ENCODE data around the gene EHD2. TPM values are rescaled to one million over a fixed set of nuclear protein-coding genes. Genes with fewer than 3 reads are reported as not detected.
"Not testable (repeated sequence)": the region's sequence is repeated elsewhere in the genome, so short reads cannot be mapped to it uniquely, and the experiment has no call there.

EHD2 gene
- total RNA-seq, 2 experiments from 2014 or later: 0.27 to 0.41 TPM

DNA sequence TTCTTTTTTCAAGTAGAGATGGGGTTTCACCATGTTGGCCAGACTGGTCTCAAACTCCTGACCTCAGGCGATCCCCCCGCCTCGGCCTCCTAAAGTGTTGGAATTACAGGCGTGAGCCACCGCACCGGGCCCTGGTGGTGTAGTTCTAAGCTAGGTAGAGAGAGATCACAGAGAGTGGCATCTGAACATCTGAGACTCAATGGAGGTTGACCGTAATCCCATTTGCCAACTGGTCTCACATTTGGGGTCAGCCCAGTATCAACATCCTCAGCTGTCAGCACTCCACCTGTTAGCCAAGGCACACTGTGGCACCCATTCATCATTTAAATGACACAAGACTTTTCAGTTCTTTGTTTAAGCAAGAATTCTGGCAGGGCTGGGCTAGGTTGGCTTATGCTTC lies 73.3 kb downstream of the EHD2 start:
- Mint-ChIP-seq H3K9me3 (no peaks in the 10 kb centered on the region), H3K36me3 (ENCODE audit: low read depth) (peaks cover 24% of the 10 kb centered on the region), H3K4me3 (no peak overlapping the region), H3K27me3 (ENCODE audit: low read depth) (no peaks in the 10 kb centered on the region), H3K4me1 (ENCODE audit: low read depth) (peaks cover 6% of the 10 kb centered on the region), H3K27ac (no peak overlapping the region)
- CTCF ChIA-PET: interaction anchor here (2.7 kb wide), 1 partner anchor 21 kb away, joined by 11 read pairs; no protein-coding TSS in a partner anchor
- DNase-seq: no peak
- intact Hi-C loops (cut with micrococcal nuclease): no loop called here

DNA sequence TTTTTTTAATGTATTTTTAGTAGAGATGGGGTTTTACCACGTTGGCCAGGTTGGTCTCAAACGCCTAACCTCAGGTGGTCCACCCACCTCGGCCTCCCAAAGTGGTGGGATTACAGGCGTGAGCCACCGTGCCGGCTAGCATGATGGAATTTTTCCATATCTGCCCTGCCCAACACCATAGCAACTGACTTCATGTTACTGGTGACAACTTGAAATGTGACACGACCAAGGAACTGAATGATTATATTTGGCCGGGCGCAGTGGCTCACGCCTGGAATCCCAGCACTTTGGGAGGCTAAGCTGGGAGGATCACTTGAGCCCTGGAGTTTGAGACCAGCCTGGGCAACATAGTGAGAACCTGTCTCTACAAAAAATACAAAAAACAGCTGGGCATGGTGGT lies 74.1 kb downstream of the EHD2 start:
- H3K27ac Mint-ChIP-seq; H3K9me3 Mint-ChIP-seq; intact Hi-C loops (cut with micrococcal nuclease); H3K4me1 Mint-ChIP-seq (ENCODE audit: low read depth); H3K4me3 Mint-ChIP-seq; DNase-seq; H3K27me3 Mint-ChIP-seq (ENCODE audit: low read depth): not testable (repeated sequence)
- H3K36me3 Mint-ChIP-seq (ENCODE audit: low read depth): peaks cover 19% of the 10 kb centered on the region
- CTCF ChIA-PET: interaction anchor here (1.3 to 2.7 kb wide), 3 partner anchors 22 to 80 kb away, joined by 3 to 11 read pairs (median 5); no protein-coding TSS in a partner anchor

DNA sequence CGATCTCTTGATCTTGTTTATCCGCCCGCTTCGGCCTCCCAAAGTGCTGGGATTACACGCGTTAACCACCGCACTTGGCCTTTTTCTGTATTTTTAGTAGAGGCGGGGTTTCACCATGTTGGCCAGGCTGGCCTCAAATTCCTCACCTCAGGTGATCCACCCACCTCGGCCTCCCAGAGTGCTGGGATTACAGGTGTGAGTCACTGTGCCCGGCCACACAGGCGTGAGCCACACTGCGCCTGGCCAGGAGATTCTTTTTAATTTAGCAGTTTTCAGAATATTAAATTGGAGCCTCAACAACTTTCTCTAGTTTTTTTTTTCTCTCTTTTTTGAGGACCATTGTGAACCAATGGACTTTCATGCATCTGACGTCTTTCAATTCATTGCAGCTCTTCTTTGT lies 76.6 kb downstream of the EHD2 start:
- H3K36me3 Mint-ChIP-seq (ENCODE audit: low read depth); H3K4me1 Mint-ChIP-seq (ENCODE audit: low read depth); H3K9me3 Mint-ChIP-seq; H3K27me3 Mint-ChIP-seq (ENCODE audit: low read depth); DNase-seq; H3K4me3 Mint-ChIP-seq; H3K27ac Mint-ChIP-seq: not testable (repeated sequence)
- intact Hi-C loops (cut with micrococcal nuclease): loop anchor here (2.0 kb wide), 1 partner anchor 73 kb away; no protein-coding TSS in a partner anchor
- CTCF ChIA-PET: interaction anchor here (0.7 to 2.5 kb wide), 14 partner anchors 10 to 256 kb away, joined by 3 to 10 read pairs (median 4); partner anchors contain the start of gene EHD2

DNA sequence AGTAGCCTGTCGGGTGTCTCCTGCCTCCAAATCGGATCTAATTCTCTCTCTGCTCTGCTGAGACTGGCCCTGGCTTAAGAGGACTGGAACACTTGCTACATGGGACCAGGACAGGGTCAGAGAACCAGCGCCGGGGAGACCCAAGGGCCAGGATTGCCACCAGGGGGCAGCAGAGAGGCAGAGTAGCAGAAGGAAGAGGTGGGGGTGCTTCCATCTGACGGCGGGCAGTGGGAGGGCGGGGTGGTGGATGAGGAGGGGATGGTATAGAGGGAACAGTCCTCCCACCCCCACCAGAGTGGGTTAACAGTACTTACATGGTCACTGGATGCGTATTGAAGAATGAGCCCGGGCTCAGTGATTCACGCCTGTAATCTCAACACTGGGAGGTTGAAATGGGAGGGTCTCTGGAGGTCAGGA lies 77.2 kb downstream of the EHD2 start:
- CTCF ChIA-PET: interaction anchor here (0.7 to 2.5 kb wide), 11 partner anchors 10 to 87 kb away, joined by 3 to 10 read pairs (median 4); partner anchors contain the start of gene EHD2
- Mint-ChIP-seq H3K4me3 (no peak overlapping the region), H3K9me3 (no peaks in the 10 kb centered on the region), H3K27me3 (ENCODE audit: low read depth) (no peaks in the 10 kb centered on the region), H3K4me1 (ENCODE audit: low read depth) (peaks cover 5% of the 10 kb centered on the region), H3K27ac (no peak overlapping the region), H3K36me3 (ENCODE audit: low read depth) (peaks cover 4% of the 10 kb centered on the region)
- intact Hi-C loops (cut with micrococcal nuclease): loop anchor here (2.0 kb wide), 1 partner anchor 72 kb away; no protein-coding TSS in a partner anchor
- DNase-seq: peak; percentile 90

DNA sequence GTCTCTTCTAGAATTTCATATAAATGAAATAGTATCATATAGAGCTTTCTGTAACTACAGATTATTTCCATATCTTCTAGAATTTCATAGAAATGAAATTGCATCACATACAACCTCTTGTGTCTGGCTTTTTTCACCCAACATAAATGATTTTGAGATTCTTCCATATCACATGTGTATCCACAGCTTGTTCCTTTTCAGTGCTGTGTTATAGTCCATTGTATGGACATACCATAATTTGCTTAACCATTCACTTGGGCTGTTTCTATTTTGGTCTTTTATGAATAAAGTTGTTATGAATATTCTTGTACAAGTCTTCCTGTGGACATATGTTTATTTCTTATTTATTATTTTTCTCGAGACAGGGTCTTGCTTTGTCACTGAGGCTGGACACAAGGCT lies 79.4 kb downstream of the EHD2 start:
- DNase-seq: no peak
- Mint-ChIP-seq H3K9me3 (no peaks in the 10 kb centered on the region), H3K36me3 (ENCODE audit: low read depth) (peaks cover 6% of the 10 kb centered on the region), H3K4me3 (no peak overlapping the region), H3K27ac (no peak overlapping the region), H3K27me3 (ENCODE audit: low read depth) (no peaks in the 10 kb centered on the region), H3K4me1 (ENCODE audit: low read depth) (peaks cover 5% of the 10 kb centered on the region)
- CTCF ChIA-PET: interaction anchor here (0.7 to 1.9 kb wide), 3 partner anchors 11 to 85 kb away, joined by 4 to 5 read pairs (median 4); partner anchors contain the start of gene EHD2
- intact Hi-C loops (cut with micrococcal nuclease): no loop called here

Other genes starting within 250 kb of the EHD2 start
- not detected for gene SLC8A2, start 241.5 kb upstream of the EHD2 start, total RNA-seq
- gene KPTN, start 229.2 kb upstream of the EHD2 start, total RNA-seq: 10 to 100 TPM; 14.2 to 15.5 TPM
- gene NAPA, start 198.4 kb upstream of the EHD2 start, total RNA-seq: 10 to 100 TPM; 72.5 to 75.1 TPM
- gene ZNF541, start 140.3 kb upstream of the EHD2 start, total RNA-seq: under 1 TPM; 0.33 to 0.44 TPM
- 10 to 100 TPM; 11.2 to 12.5 TPM for gene BICRA, start 104.3 kb upstream of the EHD2 start, total RNA-seq
- 100 to 1,000 TPM; 274 to 300 TPM for gene NOP53, start 32.1 kb downstream of the EHD2 start, total RNA-seq
- gene SELENOW, start 65.3 kb downstream of the EHD2 start, total RNA-seq: 100 to 1,000 TPM; 146 to 149 TPM
- gene TPRX1, start 91.1 kb downstream of the EHD2 start, total RNA-seq: not detected
- gene CRX, start 108.5 kb downstream of the EHD2 start, total RNA-seq: not detected
- not detected for gene TPRX2, start 145.8 kb downstream of the EHD2 start, total RNA-seq
- gene SULT2A1, start 172.9 kb downstream of the EHD2 start, total RNA-seq: not detected